ENCODE measurements around the gene DHRS1.

Gene DHRS1

GRCh38 chr14:24277606-24278321 lies 21.8 kb downstream of the DHRS1 start:
- no peak for DNase-seq (ENCODE audit: low read depth)
- in situ Hi-C loops (cut with HindIII; ENCODE audit: low sequenced_read_pairs), result no loop called here
- no peak for TF ChIP-seq CTCF (IDR thresholded peaks at IDR 0.05; ENCODE audit: low read depth, low read length, missing control alignments)
- no peak overlapping the region for H3K4me3 ChIP-seq (ENCODE audit: low read depth, low read length)

GRCh38 chr14:24277071-24277470 lies 22.5 kb downstream of the DHRS1 start:
- no peak overlapping the region for H3K4me3 ChIP-seq (ENCODE audit: low read depth, low read length)
- in situ Hi-C loops (cut with HindIII; ENCODE audit: low sequenced_read_pairs), result no loop called here
- no peak for DNase-seq (ENCODE audit: low read depth)
- no peak for TF ChIP-seq CTCF (IDR thresholded peaks at IDR 0.05; ENCODE audit: low read depth, low read length, missing control alignments)

- no peak for DNase-seq (ENCODE audit: low read depth)
- in situ Hi-C loops (cut with HindIII; ENCODE audit: low sequenced_read_pairs), result no loop called here
- H3K4me3 ChIP-seq (ENCODE audit: low read depth, low read length), result no peak overlapping the region
- TF ChIP-seq CTCF (IDR thresholded peaks at IDR 0.05; ENCODE audit: low read depth, low read length, missing control alignments), result no peak
Measured at GRCh38 chr14:24274101-24274543, 25.5 kb downstream of the DHRS1 start.

GRCh38 chr14:24273422-24273998 lies 26.1 kb downstream of the DHRS1 start:
- H3K4me3 ChIP-seq (ENCODE audit: low read depth, low read length), result no peak overlapping the region
- in situ Hi-C loops (cut with HindIII; ENCODE audit: low sequenced_read_pairs), result no loop called here
- TF ChIP-seq CTCF (IDR thresholded peaks at IDR 0.05; ENCODE audit: low read depth, low read length, missing control alignments), result peak; percentile 4
- no peak for DNase-seq (ENCODE audit: low read depth)

GRCh38 chr14:24272467-24272866 lies 27.1 kb downstream of the DHRS1 start:
- in situ Hi-C loops (cut with HindIII; ENCODE audit: low sequenced_read_pairs), result no loop called here
- no peak overlapping the region for H3K4me3 ChIP-seq (ENCODE audit: low read depth, low read length)
- TF ChIP-seq CTCF (IDR thresholded peaks at IDR 0.05; ENCODE audit: low read depth, low read length, missing control alignments), result no peak
- no peak for DNase-seq (ENCODE audit: low read depth)

GRCh38 chr14:24271834-24272263 lies 27.7 kb downstream of the DHRS1 start:
- DNase-seq (ENCODE audit: low read depth), result no peak
- no peak for TF ChIP-seq CTCF (IDR thresholded peaks at IDR 0.05; ENCODE audit: low read depth, low read length, missing control alignments)
- in situ Hi-C loops (cut with HindIII; ENCODE audit: low sequenced_read_pairs), result no loop called here
- H3K4me3 ChIP-seq (ENCODE audit: low read depth, low read length), result peak overlapping the region; percentile 91
